Caki2 (cell line): ENCODE data around the gene ABCC4. TPM values are rescaled to one million over a fixed set of nuclear protein-coding genes. Genes with fewer than 3 reads are reported as not detected.

Experiments
- DNase-seq: peaks from one replicate; pipeline ENCODE4 v3.0.0-alpha.2; 2015; ENCODE audit warnings: low read depth
- in situ Hi-C: cut with HindIII; loops from 2 replicates; pipeline ENCODE4 v1.10.0; 2016; ENCODE audit warnings: low sequenced_read_pairs, low pct_unique_long_range_greater_than_20kb, mixed read lengths
- total RNA-seq: library from RNA; depleted of rRNA; stranded (reverse); fragments of >200 nt; shearing (Covaris generic); gene quantifications from 2 replicates; pipeline ENCODE4 v1.2.3, GENCODE V29; 2014; ENCODE audit warnings: low replicate concordance

Gene ABCC4
- total RNA-seq, 1 experiment from 2014 or later, result 21.6 TPM

DNA sequence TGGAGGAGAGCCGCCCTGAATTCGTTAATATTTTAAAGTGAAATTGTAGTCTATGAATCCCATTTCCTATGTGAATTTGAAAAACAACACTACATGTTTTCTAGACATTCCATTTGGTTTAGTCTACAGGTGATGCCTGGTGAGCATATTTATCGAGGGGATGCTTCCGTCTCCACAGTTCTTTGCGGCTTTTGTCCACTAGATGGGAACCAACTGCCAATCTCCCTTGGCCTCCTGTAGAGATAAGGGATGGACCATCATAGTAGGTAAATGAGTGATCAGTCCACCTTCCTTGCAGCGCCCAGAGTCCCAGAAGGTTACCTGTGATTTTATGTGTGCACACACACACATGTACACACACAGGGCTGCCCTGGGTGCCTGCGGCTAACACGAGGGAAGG, 299.1 kb downstream of the ABCC4 start:
- in situ Hi-C loops, result no loop called here
- DNase-seq, result no peak

DNA sequence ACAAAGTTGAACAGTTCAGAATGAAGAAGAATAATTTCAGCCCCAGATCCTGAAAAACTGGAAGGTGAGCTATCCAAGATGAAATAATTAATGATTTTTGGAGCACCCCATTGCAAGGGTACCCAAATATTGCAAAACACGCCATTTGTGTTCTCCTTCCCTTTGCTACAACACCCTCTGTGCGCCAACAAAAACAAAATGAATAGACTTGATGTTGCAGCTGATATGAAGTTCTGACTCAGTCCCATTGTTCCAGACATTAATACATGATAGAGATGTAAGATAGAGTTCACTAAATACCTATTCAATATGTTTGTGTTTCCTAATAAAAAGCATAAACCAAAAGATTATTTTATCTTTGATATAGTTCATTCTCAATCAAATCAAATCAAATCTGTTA, 301.4 kb downstream of the ABCC4 start:
- in situ Hi-C loops, result no loop called here
- DNase-seq, result no peak

DNA sequence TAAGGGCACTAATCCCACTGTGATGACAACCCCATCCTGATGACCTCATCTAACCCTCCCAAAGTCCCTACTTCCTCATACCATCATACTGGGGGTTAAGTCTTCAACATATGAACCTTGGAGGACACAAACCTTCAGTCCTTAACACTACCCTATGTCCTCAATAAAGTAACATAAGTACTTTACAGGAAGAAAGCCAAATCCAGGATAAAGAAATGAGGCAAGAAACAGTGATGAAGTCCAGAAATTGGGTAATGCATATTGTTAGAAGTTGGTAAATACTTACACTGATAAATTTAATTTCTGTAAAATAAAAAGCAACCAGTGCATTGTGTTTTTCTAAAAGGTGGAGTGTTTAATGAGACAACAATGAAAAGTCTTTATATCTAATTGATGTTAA, 304.1 kb downstream of the ABCC4 start:
- in situ Hi-C loops, result no loop called here
- no peak for DNase-seq

DNA sequence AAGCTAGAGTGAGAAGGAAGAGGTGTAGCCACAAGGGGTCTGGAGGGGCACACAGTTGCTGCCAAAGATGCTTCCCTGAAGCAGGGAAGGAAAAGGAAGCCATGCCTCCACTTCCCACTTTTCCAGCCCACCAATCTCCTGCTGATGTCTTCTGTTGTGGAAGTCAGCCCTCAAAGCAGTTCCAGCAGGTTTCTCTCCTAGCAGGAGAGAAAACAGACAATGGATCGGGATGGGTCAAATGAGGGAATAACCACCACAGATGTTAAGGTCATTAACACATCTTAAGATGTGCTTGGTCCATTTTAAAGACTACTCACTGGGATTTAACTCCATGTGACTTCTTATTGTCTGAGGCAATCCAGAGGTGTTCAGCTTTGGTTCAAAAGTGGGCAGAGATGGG, 304.8 kb downstream of the ABCC4 start:
- no peak for DNase-seq
- in situ Hi-C loops, result no loop called here

DNA sequence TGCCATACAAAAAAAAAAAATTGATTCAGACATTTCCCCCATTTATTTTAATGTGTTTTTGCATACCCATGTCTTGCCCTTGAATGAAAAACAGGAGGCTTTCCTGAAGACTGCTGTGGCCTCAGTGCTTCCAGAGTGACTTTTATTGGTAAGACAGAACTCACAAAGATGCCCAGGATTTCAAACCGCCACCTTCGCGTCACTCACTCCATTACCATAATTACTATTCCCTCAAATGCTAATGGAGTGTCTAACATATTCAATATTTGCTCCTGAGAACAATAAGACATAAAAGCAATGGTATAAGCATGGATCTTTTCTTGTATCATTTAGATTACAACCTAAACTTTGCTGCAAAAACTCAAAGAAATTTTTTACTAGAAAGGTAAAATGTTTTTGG, 306.7 kb downstream of the ABCC4 start:
- no peak for DNase-seq
- in situ Hi-C loops, result no loop called here

DNA sequence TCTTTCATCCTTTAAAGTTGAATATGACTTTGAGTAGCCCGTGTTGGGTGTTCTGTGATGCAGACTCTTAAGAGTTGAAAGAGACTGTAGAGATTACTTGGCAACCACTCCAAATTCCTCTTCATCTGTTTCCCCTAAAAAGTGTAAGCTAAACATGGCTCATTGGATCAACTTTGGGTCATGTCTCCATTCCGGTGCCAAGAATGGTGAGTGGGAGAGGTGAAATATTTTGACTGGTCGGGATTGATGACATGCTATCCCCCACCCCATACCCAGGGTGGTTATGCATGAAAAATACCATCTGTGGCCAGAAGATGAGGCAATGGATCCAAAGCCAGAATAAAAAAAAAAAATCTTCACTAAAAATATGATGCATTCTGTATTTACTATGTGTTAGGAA, 307.6 kb downstream of the ABCC4 start:
- in situ Hi-C loops, result no loop called here
- DNase-seq, result no peak

DNA sequence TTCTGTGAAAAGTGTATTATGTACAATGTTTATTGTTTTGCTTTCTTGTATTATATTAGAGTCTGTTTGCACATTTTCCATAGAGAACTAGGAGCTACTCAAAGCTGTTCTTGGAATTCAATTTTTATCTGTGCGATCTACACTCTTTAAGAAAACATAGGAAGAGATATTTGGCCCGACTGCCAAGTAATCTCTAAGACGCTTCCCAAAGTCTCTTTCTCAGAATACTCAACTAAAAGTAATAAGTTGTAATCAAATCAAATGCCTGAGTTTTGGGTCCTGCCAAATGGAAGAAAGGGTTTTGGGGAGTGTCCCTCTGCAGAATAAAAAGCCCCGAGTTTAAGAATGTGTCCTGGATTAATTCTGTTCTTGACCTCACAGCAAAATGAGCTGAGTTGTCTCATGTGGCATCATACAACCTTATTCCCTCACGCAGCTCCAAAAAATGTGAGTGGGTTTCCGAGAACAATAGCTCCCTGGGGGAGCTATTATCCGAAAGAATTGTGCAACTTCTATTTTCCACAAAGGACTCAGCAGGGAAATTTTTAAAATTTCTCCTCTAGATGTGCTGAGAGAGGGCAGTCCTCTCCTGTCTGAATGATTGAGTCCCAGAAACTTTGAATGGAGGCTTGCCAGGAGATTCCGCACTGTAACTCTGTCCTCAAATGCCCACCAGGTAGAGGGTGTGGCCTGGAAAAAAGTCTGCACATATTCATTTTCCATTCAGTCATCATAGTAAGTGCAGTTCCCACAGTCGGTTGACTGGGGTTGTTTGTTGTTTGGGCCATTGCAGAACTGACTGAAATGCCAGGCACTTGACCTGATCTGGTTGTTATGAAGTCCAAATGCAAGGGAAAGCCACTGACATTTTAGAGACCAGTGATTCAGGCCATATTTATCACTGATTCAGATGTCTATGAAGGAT, 309.0 kb downstream of the ABCC4 start:
- in situ Hi-C loops, result no loop called here
- DNase-seq, result no peak

DNA sequence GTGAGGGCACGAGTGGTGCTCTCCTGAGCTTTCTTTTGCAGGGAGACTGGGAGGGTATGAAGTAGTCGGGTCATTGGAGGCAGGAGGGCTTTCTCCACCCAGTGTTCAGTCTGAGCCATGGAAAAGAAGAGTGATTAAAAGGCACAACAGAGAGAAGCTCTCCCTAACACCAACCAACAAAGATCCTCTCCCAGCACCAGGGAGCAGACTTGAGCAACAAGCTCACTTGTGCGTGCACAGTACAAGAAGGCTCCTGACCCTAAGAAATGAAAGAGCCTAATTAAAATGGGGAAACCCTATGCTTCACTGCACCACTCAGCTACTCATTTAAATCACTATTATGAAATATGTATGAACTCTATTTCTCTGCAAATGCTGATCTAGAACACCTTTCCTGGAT, 312.6 kb downstream of the ABCC4 start:
- in situ Hi-C loops, result no loop called here
- no peak for DNase-seq

DNA sequence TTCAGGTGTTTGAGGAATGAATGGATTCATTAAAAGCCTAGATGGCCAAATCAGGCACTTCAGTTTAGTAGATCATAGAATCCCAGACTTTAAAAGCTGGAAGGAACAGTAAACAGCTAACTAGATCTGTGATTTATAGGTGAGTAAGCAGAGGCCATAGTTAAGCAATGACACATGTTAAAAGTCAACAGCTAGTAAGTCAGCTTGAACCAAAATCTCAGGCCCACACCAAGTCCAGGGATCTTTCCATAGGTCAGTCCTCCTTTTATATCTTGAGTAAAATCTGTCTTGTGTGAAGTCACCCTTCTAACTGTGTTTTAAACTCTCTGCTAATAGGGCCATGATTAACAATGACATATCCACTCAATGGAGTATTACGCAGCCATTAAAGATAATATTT, 313.4 kb downstream of the ABCC4 start:
- in situ Hi-C loops, result no loop called here
- DNase-seq, result peak; percentile 4

DNA sequence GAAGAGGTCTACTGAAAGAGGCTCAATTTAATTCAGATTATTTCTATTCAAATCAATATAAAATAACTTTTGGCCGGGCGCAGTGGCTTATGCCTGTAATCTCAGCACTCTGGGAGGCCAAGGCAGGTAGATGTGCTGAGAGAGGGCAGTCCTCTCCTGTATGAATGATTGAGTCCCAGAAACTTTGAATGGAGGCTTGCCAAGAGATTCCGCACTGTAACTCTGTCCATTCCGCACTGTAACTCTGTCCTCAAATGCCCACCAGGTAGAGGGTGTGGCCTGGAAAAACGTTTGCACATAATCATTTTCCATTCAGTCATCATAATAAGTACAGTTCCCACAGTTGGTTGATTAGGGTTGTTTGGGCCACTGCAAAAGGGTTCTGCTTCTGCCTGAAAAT, 314.2 kb downstream of the ABCC4 start:
- DNase-seq, result no peak
- in situ Hi-C loops, result no loop called here

DNA sequence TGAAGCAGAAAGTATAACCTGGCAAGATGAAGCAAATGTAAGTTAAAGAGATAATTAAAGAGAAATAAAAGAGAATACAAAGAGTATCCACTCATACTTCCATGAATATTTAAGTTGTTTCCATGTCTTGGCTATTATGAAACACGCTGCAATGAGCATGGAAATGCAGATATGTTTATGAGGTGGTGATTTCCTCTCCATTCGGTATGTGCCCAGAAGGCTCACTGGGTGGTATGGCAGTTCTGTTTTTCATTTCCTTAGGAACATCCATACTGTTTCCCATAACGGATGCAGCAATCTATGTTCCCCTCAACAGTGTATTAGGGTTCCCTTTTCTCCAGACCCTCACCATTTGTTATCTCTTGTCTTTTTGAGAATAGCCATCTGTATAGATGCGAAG, 316.3 kb downstream of the ABCC4 start:
- DNase-seq, result no peak
- in situ Hi-C loops, result no loop called here

DNA sequence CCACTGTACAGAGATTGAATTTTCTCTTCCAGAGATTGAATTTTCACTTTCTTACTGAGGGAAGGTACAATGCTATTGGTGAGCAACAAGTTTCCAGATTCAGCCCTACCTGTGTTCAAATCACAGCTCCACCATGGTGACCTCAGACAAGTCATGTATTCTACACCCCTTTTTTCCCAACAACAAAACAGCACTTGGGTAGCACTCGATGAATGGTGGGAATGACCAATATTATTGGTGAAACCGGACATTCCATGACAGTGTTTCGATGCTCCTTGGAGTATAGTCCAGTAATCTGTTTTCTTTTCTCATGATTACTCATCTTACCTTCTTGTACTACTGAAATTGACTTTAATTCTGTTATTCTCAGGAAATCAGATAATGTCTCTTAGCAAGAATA, 322.7 kb downstream of the ABCC4 start:
- in situ Hi-C loops, result no loop called here
- no peak for DNase-seq

DNA sequence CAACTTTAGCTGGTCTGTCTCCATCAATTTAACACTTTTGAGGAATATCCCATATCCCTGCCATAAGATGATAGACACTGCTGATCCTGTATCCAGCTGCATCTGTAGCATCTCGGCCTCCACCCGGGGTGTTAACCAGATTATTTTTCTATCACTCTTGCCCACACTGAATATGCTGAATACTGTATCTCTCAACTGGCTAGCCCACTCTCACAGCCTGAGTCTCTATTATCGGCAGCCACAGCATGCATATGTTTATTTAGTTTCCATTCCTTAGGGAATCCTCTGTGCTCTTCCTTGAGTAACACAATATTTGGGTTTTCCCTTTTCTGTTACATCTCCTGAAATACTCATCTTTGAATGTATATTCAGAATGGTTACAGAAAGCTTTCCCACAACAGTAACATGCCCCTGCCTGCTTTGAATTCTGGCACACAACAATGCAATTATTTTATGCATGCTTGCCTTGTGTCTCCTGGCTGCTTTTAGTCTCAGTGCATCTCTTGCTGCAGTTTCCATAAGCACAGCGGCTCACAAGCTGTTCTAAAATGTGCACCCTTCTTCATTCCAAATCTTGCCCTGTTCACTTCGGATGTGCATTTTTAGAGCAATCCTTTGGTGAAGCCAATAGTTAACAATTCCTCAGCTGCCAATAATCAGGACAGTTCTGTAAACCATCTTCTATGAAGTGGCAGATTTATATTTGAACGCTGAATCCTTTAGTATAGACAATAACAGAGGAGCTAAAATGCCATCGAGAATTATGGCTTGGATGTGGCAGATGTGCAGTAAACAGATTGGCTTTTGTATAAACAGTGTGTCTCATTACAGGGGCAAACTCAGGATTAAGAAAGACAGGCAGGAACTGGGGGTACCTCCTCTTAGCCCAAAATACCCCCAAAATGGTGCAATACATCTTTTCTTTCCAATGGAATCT, 327.0 kb downstream of the ABCC4 start:
- in situ Hi-C loops, result no loop called here

DNA sequence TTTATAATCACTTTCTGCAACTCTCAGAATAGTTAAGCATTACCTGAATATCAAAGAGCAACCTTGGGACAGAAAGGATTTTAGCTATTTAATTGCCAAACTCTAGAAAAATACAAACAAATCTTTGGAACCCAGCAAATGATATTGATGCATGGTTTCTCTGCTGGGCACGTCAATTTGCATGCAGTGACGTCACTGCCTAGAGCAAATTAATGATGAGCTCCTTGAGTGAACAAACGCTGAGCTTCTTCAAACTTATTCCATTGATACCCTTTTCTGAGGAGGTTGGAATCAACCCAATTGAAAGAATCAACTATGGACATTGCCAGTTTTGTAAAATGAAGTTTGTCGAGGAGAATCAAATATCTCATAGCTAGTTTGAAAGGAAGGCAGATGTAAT, 329.0 kb downstream of the ABCC4 start:
- DNase-seq, result no peak
- in situ Hi-C loops, result no loop called here

More for the DNA sequence above, 327.0 kb downstream of the ABCC4 start:
- DNase-seq, result no peak
